ENCODE results near the gene SMAP2. TPM values are rescaled to one million over a fixed set of nuclear protein-coding genes. Genes with fewer than 3 reads are reported as not detected.

The SMAP2 gene
- total and polyA plus RNA-seq, 10 of the 15 experiments (the other 5 are each of a cell fraction or from before 2014, with no cell fraction given): 33.4 to 177 (median 105) TPM

- no peak for FAIRE-seq
- no peaks in the 10 kb centered on the region; the same call in 1 of the 2 replicates for H3K79me2 ChIP-seq (ENCODE audit: control insufficient read depth, insufficient read depth, low read length)
- POLR2A ChIA-PET: interaction anchor here (0.6 to 1.2 kb wide), 3 partner anchors 8 to 82 kb away, joined by 3 to 5 read pairs (median 5); no protein-coding TSS in a partner anchor
- SMC1A ChIA-PET (ENCODE audit: uncharacterized antibody, unreplicated experiment): interaction anchor here (1.1 kb wide), 2 partner anchors 19 to 78 kb away, joined by 3 read pairs; no protein-coding TSS in a partner anchor
- no TSS peak for BruUV-seq (replicated peaks)
- H3K4me1 ChIP-seq (ENCODE audit: control insufficient read depth, insufficient read depth, low read length): no peaks in the 10 kb centered on the region; the same call in 1 of the 2 replicates
- no peak overlapping the region for H3K4me2 ChIP-seq (ENCODE audit: control insufficient read depth, insufficient read depth)
- H3K27ac ChIP-seq (ENCODE audit: control insufficient read depth, insufficient read depth): no peak overlapping the region
- RAD21 ChIA-PET (ENCODE audit: unreplicated experiment): interaction anchor here (1.3 to 1.6 kb wide), 3 partner anchors 13 to 273 kb away, joined by 3 read pairs; no protein-coding TSS in a partner anchor
- no peak overlapping the region for H2AFZ ChIP-seq (ENCODE audit: control insufficient read depth, low read depth, low read length)
- 97% methylated on average over 4 of the region's 4 CpGs for whole genome bisulfite sequencing (ENCODE audit: insufficient coverage, insufficient replicate concordance, low lambda C conversion rate, missing lambda C conversion rate)
- 0 out of 2 replicates have a peak, but pooled peaks cover under 1% of the 10 kb centered on the region for H4K20me1 ChIP-seq (ENCODE audit: control insufficient read depth, insufficient read depth)
- H3K9ac ChIP-seq (ENCODE audit: control insufficient read depth, insufficient read depth, low read length): no peak overlapping the region
- no peak overlapping the region for H3K4me3 ChIP-seq
- in situ Hi-C loops (cut with MboI): no loop called here
- DNase-seq (ENCODE audit: low read depth, low spot score): no peak
- no peak for ATAC-seq
- intact Hi-C loops (cut with micrococcal nuclease; ENCODE audit: unreplicated experiment): no loop called here
- H3K36me3 ChIP-seq (ENCODE audit: control insufficient read depth in 2 of 2, insufficient read depth in 2 of 2, low read length in 1 of 2): peaks cover 18 to 55% of the 10 kb centered on the region in 2 experiments
- CTCF ChIA-PET: interaction anchor here (1.1 to 1.3 kb wide), 2 partner anchors 12 to 273 kb away, joined by 3 read pairs; no protein-coding TSS in a partner anchor
- no peak for TF ChIP-seq SUPT20H (IDR thresholded peaks at IDR 0.05; ENCODE audit: borderline replicate concordance, control insufficient read depth, low read depth, low read length)
- TF ChIP-seq, protein P1, sequence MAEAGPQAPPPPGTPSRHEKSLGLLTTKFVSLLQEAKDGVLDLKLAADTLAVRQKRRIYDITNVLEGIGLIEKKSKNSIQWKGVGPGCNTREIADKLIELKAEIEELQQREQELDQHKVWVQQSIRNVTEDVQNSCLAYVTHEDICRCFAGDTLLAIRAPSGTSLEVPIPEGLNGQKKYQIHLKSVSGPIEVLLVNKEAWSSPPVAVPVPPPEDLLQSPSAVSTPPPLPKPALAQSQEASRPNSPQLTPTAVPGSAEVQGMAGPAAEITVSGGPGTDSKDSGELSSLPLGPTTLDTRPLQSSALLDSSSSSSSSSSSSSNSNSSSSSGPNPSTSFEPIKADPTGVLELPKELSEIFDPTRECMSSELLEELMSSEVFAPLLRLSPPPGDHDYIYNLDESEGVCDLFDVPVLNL (IDR thresholded peaks at IDR 0.05; ENCODE audit: low read depth, low read length): no peak
- TF ChIP-seq SRF (IDR thresholded peaks at IDR 0.05; ENCODE audit: low read depth in 2 of 2, low read length in 2 of 2): no peak
- TF ChIP-seq KLF5 (IDR thresholded peaks at IDR 0.05; ENCODE audit: partially characterized antibody): no peak
- TF ChIP-seq BMI1 (IDR thresholded peaks at IDR 0.05; ENCODE audit: borderline replicate concordance): no peak
- TF ChIP-seq PAX8 (IDR thresholded peaks at IDR 0.05): no peak
- no peak for TF ChIP-seq SPI1 (IDR thresholded peaks at IDR 0.05; ENCODE audit: borderline replicate concordance, insufficient read depth, low read depth, low read length)
- no peak for TF ChIP-seq HDAC2 (IDR thresholded peaks at IDR 0.05)
- no peak for TF ChIP-seq PAX5 (IDR thresholded peaks at IDR 0.05; ENCODE audit: borderline replicate concordance, low read depth, low read length)
- no peak for TF ChIP-seq RB1 (IDR thresholded peaks at IDR 0.05; ENCODE audit: borderline replicate concordance)
- TF ChIP-seq SREBF1 (IDR thresholded peaks at IDR 0.05; ENCODE audit: low read length): no peak
- TF ChIP-seq CHD1 (IDR thresholded peaks at IDR 0.05; ENCODE audit: low read depth, low read length): no peak
- no peak for TF ChIP-seq BHLHE40 (IDR thresholded peaks at IDR 0.05; ENCODE audit: borderline replicate concordance in 1 of 2, low read depth in 2 of 2, low read length in 1 of 2)
- TF ChIP-seq, protein P2, sequence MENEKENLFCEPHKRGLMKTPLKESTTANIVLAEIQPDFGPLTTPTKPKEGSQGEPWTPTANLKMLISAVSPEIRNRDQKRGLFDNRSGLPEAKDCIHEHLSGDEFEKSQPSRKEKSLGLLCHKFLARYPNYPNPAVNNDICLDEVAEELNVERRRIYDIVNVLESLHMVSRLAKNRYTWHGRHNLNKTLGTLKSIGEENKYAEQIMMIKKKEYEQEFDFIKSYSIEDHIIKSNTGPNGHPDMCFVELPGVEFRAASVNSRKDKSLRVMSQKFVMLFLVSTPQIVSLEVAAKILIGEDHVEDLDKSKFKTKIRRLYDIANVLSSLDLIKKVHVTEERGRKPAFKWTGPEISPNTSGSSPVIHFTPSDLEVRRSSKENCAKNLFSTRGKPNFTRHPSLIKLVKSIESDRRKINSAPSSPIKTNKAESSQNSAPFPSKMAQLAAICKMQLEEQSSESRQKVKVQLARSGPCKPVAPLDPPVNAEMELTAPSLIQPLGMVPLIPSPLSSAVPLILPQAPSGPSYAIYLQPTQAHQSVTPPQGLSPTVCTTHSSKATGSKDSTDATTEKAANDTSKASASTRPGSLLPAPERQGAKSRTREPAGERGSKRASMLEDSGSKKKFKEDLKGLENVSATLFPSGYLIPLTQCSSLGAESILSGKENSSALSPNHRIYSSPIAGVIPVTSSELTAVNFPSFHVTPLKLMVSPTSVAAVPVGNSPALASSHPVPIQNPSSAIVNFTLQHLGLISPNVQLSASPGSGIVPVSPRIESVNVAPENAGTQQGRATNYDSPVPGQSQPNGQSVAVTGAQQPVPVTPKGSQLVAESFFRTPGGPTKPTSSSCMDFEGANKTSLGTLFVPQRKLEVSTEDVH (IDR thresholded peaks at IDR 0.05; ENCODE audit: low read depth, partially characterized antibody): no peak
- TF ChIP-seq, protein P3, sequence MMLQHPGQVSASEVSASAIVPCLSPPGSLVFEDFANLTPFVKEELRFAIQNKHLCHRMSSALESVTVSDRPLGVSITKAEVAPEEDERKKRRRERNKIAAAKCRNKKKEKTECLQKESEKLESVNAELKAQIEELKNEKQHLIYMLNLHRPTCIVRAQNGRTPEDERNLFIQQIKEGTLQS (IDR thresholded peaks at IDR 0.05; ENCODE audit: borderline replicate concordance, extremely low read depth, low read depth, low read length): no peak
- no peak for TF ChIP-seq SIN3A (IDR thresholded peaks at IDR 0.05; ENCODE audit: low read depth, low read length)
- no peak for TF ChIP-seq SMAD5 (IDR thresholded peaks at IDR 0.05; ENCODE audit: low read depth)
- no peaks in the 10 kb centered on the region for H3K27me3 ChIP-seq (replicated peaks in 1 of 2; ENCODE audit: control insufficient read depth in 2 of 2, insufficient read depth in 2 of 2, low read length in 1 of 2)
- H3K9me3 ChIP-seq (replicated peaks; ENCODE audit: control insufficient read depth, insufficient read depth, low read length): no peaks in the 10 kb centered on the region
Measured at GRCh38 chr1:40416709-40417108, 43.2 kb downstream of the SMAP2 start.

Data from GM12878 (cell line).